WTC11 (cell line): ENCODE results near the gene CLASP2. TPM values are rescaled to one million over a fixed set of nuclear protein-coding genes. Genes with fewer than 3 reads are reported as not detected.

Experiments
- ATAC-seq: fragments of 200-7000 bp; cut with Tn5 transposase; 2 replicates; pipeline ENCODE4 v1.10.0; 2021; ENCODE audit warnings: mild to moderate bottlenecking, moderate library complexity
- CTCF ChIA-PET: fragments of 300-600 bp; sonication (Branson Sonifier 250); formaldehyde crosslinking; loops from one replicate; lab custom pipeline; 2021; ENCODE audit warnings: antibody characterized with exemption; lab: Charles Lee
- POLR2A ChIA-PET: fragments of 350-600 bp; sonication (Branson Sonifier 250); formaldehyde crosslinking; loops from one replicate; lab custom pipeline; 2021; ENCODE audit warnings: antibody characterized with exemption; lab: Charles Lee
- DNase-seq: peaks from one replicate; pipeline ENCODE4 v3.0.0; 2021; ENCODE audit warnings: low spot score
- H3K27ac Mint-ChIP-seq: 2 replicates; pipeline ENCODE4 v1.8.0; 2021; ENCODE audit warnings: mixed read lengths
- H3K27me3 Mint-ChIP-seq: 2 replicates; pipeline ENCODE4 v1.8.0; 2021; ENCODE audit warnings: low read depth, mild to moderate bottlenecking, moderate library complexity, mixed read lengths
- H3K36me3 Mint-ChIP-seq: 2 replicates; pipeline ENCODE4 v1.8.0; 2021; ENCODE audit warnings: mixed read lengths
- H3K4me1 Mint-ChIP-seq: 2 replicates; pipeline ENCODE4 v1.8.0; 2022; ENCODE audit warnings: mixed read lengths
- H3K4me3 Mint-ChIP-seq: 2 replicates; pipeline ENCODE4 v1.8.0; 2021; ENCODE audit warnings: mild to moderate bottlenecking, moderate library complexity, mixed read lengths
- H3K9me3 Mint-ChIP-seq: 2 replicates; pipeline ENCODE4 v1.8.0; 2021; ENCODE audit warnings: mixed read lengths
- AFF4 ChIP-seq: sonication (generic); formaldehyde crosslinking; IDR thresholded peaks from 2 replicates; pipeline ENCODE4 v1.8.1; 2023; ENCODE audit warnings: mild to moderate bottlenecking, missing genetic modification reagents, borderline replicate concordance
- ATF1 ChIP-seq: sonication (generic); formaldehyde crosslinking; IDR thresholded peaks from 2 replicates; pipeline ENCODE4 v1.8.1; 2023; ENCODE audit warnings: mild to moderate bottlenecking, moderate library complexity, missing genetic modification reagents
- CBFB ChIP-seq: sonication (generic); formaldehyde crosslinking; IDR thresholded peaks from 2 replicates; pipeline ENCODE4 v1.8.1; 2022; ENCODE audit warnings: mild to moderate bottlenecking, low read depth, missing genetic modification reagents
- CREM ChIP-seq: sonication (generic); formaldehyde crosslinking; IDR thresholded peaks from 2 replicates; pipeline ENCODE4 v1.8.1; 2022; ENCODE audit warnings: mild to moderate bottlenecking, missing genetic modification reagents, moderate library complexity
- E2F5 ChIP-seq: sonication (generic); formaldehyde crosslinking; IDR thresholded peaks from 2 replicates; pipeline ENCODE4 v1.8.1; 2022; ENCODE audit warnings: mild to moderate bottlenecking, moderate library complexity, missing genetic modification reagents
- ETV6 ChIP-seq: sonication (generic); formaldehyde crosslinking; IDR thresholded peaks from 2 replicates; pipeline ENCODE4 v1.8.1; 2022; ENCODE audit warnings: mild to moderate bottlenecking, missing genetic modification reagents
- FOXK1 ChIP-seq: sonication (generic); formaldehyde crosslinking; IDR thresholded peaks from 2 replicates; pipeline ENCODE4 v1.8.0; 2022; ENCODE audit warnings: mild to moderate bottlenecking, moderate library complexity, missing genetic modification reagents
- GRHL2 ChIP-seq: fragments of 250-450 bp; sonication (Bioruptor Pico); IDR thresholded peaks from 2 replicates; pipeline ENCODE4 v1.8.0; 2022; ENCODE audit warnings: mild to moderate bottlenecking, moderate library complexity; ENCODE audit not compliant: insufficient replicate concordance, severe bottlenecking
- HMGXB4 ChIP-seq: sonication (generic); formaldehyde crosslinking; IDR thresholded peaks from 2 replicates; pipeline ENCODE4 v1.8.1; 2023; ENCODE audit warnings: mild to moderate bottlenecking, moderate library complexity, missing genetic modification reagents
- MYBL2 ChIP-seq: sonication (generic); formaldehyde crosslinking; IDR thresholded peaks from 2 replicates; pipeline ENCODE4 v1.8.1; 2023; ENCODE audit warnings: mild to moderate bottlenecking, moderate library complexity, missing genetic modification reagents
- NR3C1 ChIP-seq: sonication (generic); formaldehyde crosslinking; conservative IDR thresholded peaks from 2 replicates; pipeline ENCODE4 v1.8.1; 2023; ENCODE audit warnings: low read depth, mild to moderate bottlenecking, missing genetic modification reagents
- SMAD4 ChIP-seq: sonication (generic); formaldehyde crosslinking; IDR thresholded peaks from 2 replicates; pipeline ENCODE4 v1.8.0; 2022; ENCODE audit warnings: mild to moderate bottlenecking, missing genetic modification reagents
- TCF7 ChIP-seq: sonication (generic); formaldehyde crosslinking; IDR thresholded peaks from 2 replicates; pipeline ENCODE4 v1.8.0; 2022; ENCODE audit warnings: mild to moderate bottlenecking, low read depth, missing genetic modification reagents, moderate library complexity
- USF2 ChIP-seq: sonication (generic); formaldehyde crosslinking; IDR thresholded peaks from 2 replicates; pipeline ENCODE4 v1.8.1; 2023; ENCODE audit warnings: mild to moderate bottlenecking, missing genetic modification reagents, moderate library complexity
- ZNF232 ChIP-seq: sonication (generic); formaldehyde crosslinking; IDR thresholded peaks from 2 replicates; pipeline ENCODE4 v1.8.0; 2022; ENCODE audit warnings: mild to moderate bottlenecking, missing genetic modification reagents
- ZNF281 ChIP-seq: sonication (generic); formaldehyde crosslinking; IDR thresholded peaks from 2 replicates; pipeline ENCODE4 v1.8.0; 2023; ENCODE audit warnings: mild to moderate bottlenecking, missing genetic modification reagents
- ZNF423 ChIP-seq: fragments of 250-450 bp; sonication (Bioruptor Pico); IDR thresholded peaks from 2 replicates; pipeline ENCODE4 v2.1.2; 2022; ENCODE audit warnings: mild to moderate bottlenecking, moderate library complexity
- total RNA-seq: library from RNA; stranded (reverse); gene quantifications from 3 replicates; pipeline ENCODE4 v1.2.3, GENCODE V29; 2021

CLASP2 gene
- total RNA-seq, 1 experiment from 2014 or later = 56.7 TPM

- TF ChIP-seq ZNF281 (CRISPR knock-in tag) (no peak), HMGXB4 (CRISPR knock-in tag) (no peak), ATF1 (CRISPR knock-in tag) (no peak), CBFB (CRISPR knock-in tag) (no peak)
- TF ChIP-seq, all 79 proteins: peak for 0
Observed at GRCh38 chr3:33724256-33724655, 6.2 kb upstream of the CLASP2 start (continued).

GRCh38 chr3:33722626-33723370 lies 4.7 kb upstream of the CLASP2 start:
- Mint-ChIP-seq H3K36me3 (no peaks in the 10 kb centered on the region), H3K4me3 (no peak overlapping the region), H3K9me3 (no peaks in the 10 kb centered on the region), H3K27me3 (no peaks in the 10 kb centered on the region), H3K27ac (no peak overlapping the region), H3K4me1 (peaks cover 6% of the 10 kb centered on the region; the same call in 1 of the 2 replicates)
- no peak for DNase-seq
- CTCF ChIA-PET = no interaction called here
- no peak for ATAC-seq
- POLR2A ChIA-PET = no interaction called here
- TF ChIP-seq ZNF232 = no peak
- no peak for TF ChIP-seq FOXK1

GRCh38 chr3:33722191-33722590 lies 4.1 kb upstream of the CLASP2 start:
- H3K36me3 Mint-ChIP-seq = no peaks in the 10 kb centered on the region
- no peak overlapping the region for H3K27ac Mint-ChIP-seq
- H3K9me3 Mint-ChIP-seq = no peaks in the 10 kb centered on the region
- ATAC-seq = no peak
- H3K4me3 Mint-ChIP-seq = no peak overlapping the region
- H3K27me3 Mint-ChIP-seq = no peaks in the 10 kb centered on the region
- CTCF ChIA-PET = no interaction called here
- POLR2A ChIA-PET = no interaction called here
- no peak for TF ChIP-seq AFF4 (CRISPR knock-in tag)
- no peak for TF ChIP-seq TCF7 (CRISPR knock-in tag)
- TF ChIP-seq NR3C1 (CRISPR knock-in tag) = no peak
- TF ChIP-seq E2F5 = no peak
- TF ChIP-seq GRHL2 (CRISPR knock-in tag) = no peak
- no peak for TF ChIP-seq USF2 (CRISPR knock-in tag)
- TF ChIP-seq SMAD4 = no peak
- no peak for TF ChIP-seq ZNF423
- no peak for TF ChIP-seq CREM (CRISPR knock-in tag)
- no peak for TF ChIP-seq ETV6
- no peak for TF ChIP-seq MYBL2
- H3K4me1 Mint-ChIP-seq = peaks cover 6% of the 10 kb centered on the region; the same call in 1 of the 2 replicates
- no peak for DNase-seq
